GM12892 (cell line): ENCODE data around the gene ATL3.

ENCODE experiments used
- POLR2A ChIP-seq: IDR thresholded peaks from 2 replicates; pipeline ENCODE4 v1.6.1; 2011; ENCODE audit warnings: low read depth, low read length, control low read depth
- POLR2AphosphoS5 ChIP-seq: IDR thresholded peaks from 2 replicates; pipeline ENCODE4 v1.6.1; 2011; ENCODE audit warnings: low read depth, low read length, control low read depth
- TAF1 ChIP-seq: IDR thresholded peaks from 2 replicates; pipeline ENCODE4 v1.6.1; 2011; ENCODE audit warnings: low read depth, mild to moderate bottlenecking, control low read depth, low read length, borderline replicate concordance

DNA sequence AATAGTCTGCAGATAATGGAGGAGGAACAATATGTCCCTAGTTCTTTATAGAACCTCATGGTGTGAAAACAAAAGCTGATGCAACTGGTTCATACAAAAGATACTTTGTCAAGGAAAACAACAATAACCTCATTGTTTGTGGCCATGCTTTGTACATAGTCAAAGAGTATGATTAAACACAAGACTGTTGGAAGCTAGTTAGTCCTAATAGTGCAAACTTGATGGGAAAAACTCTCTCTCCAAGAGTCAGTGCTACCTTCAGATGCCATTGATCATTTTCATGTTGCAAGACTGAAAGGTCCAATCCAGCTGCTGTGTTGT, 87.9 kb downstream of the ATL3 start:
- TF ChIP-seq POLR2A (no peak), POLR2AphosphoS5 (no peak), TAF1 (no peak)
